Naive thymus-derived CD4-positive, alpha-beta T cell (primary cell): ENCODE data around the gene MICA. TPM values are rescaled to one million over a fixed set of nuclear protein-coding genes. Genes with fewer than 3 reads are reported as not detected.
"Not testable (repeated sequence)": the region's sequence is repeated elsewhere in the genome, so short reads cannot be mapped to it uniquely, and the experiment has no call there.

Source experiments
- ATAC-seq: fragments of 150-1000 bp; cut with Tn5 transposase; 2 replicates; pipeline ENCODE4 v1.10.0; 2021; ENCODE audit warnings: mild to moderate bottlenecking, moderate library complexity
- CTCF ChIA-PET: fragments of 350-600 bp; sonication (Branson Sonifier 250); formaldehyde crosslinking; loops from one replicate; lab custom pipeline; 2021; ENCODE audit warnings: antibody characterized with exemption; lab: Charles Lee
- POLR2A ChIA-PET: fragments of 350-600 bp; sonication (Branson Sonifier 250); formaldehyde crosslinking; loops from one replicate; lab custom pipeline; 2021; ENCODE audit warnings: antibody characterized with exemption, inconsistent platforms; lab: Charles Lee
- DNase-seq, 9 donors: peaks; one replicate each; pipeline versions ENCODE4 v3.0.0 to v3.0.0-alpha.2; 2020 to 2022; ENCODE audit warnings: mixed read lengths in 1 of 9
- H3K27ac ChIP-seq: one replicate; pipeline ENCODE4 v1.7.0; 2013; ENCODE audit warnings: mild to moderate bottlenecking, low read depth, low read length, moderate library complexity
- H3K27me3 ChIP-seq, 2 donors: one replicate each; pipeline ENCODE4 v1.7.0; 2013; ENCODE audit warnings: low read length in 2 of 2, mild to moderate bottlenecking in 2 of 2, moderate library complexity in 2 of 2; ENCODE audit not compliant: control insufficient read depth in 2 of 2, insufficient read depth in 2 of 2
- H3K36me3 ChIP-seq, 3 experiments: 1 replicate in 2 of 3; 2 replicates in 1 of 3; pipeline ENCODE4 v1.7.0; 2013; ENCODE audit warnings: low read length in 3 of 3, mild to moderate bottlenecking in 3 of 3, moderate library complexity in 1 of 3; ENCODE audit not compliant: insufficient read depth in 3 of 3, control insufficient read depth in 2 of 3
- H3K4me1 ChIP-seq, 2 donors: one replicate each; pipeline ENCODE4 v1.7.0; 2013; ENCODE audit warnings: low read length in 2 of 2, mild to moderate bottlenecking in 2 of 2, moderate library complexity in 1 of 2; ENCODE audit not compliant: control insufficient read depth in 2 of 2, insufficient read depth in 2 of 2
- H3K4me3 ChIP-seq: 2 replicates; pipeline ENCODE4 v1.7.0; 2013; ENCODE audit warnings: mild to moderate bottlenecking, low read length
- H3K9me3 ChIP-seq, 3 experiments: 1 replicate in 2 of 3; 2 replicates in 1 of 3; pipeline ENCODE4 v1.7.0; 2013; ENCODE audit warnings: low read length in 3 of 3; ENCODE audit not compliant: control insufficient read depth in 2 of 3
- H3K27ac Mint-ChIP-seq, 9 donors: one replicate each; pipeline ENCODE4 v1.8.0; 2020 to 2022; ENCODE audit warnings: mixed read lengths in 9 of 9, mild to moderate bottlenecking in 8 of 9, moderate library complexity in 5 of 9, inconsistent platforms in 2 of 9
- H3K27me3 Mint-ChIP-seq, 5 donors: one replicate each; pipeline ENCODE4 v1.8.0; 2021 to 2022; ENCODE audit warnings: mixed read lengths in 5 of 5, mild to moderate bottlenecking in 1 of 5
- H3K36me3 Mint-ChIP-seq, 5 donors: one replicate each; pipeline ENCODE4 v1.8.0; 2020 to 2022; ENCODE audit warnings: mixed read lengths in 5 of 5, mild to moderate bottlenecking in 3 of 5, inconsistent platforms in 1 of 5
- H3K4me1 Mint-ChIP-seq, 7 donors: one replicate each; pipeline ENCODE4 v1.8.0; 2020 to 2022; ENCODE audit warnings: mixed read lengths in 7 of 7, mild to moderate bottlenecking in 3 of 7, inconsistent platforms in 1 of 7
- H3K4me3 Mint-ChIP-seq, 10 donors: one replicate each; pipeline ENCODE4 v1.8.0; 2020 to 2022; ENCODE audit warnings: mild to moderate bottlenecking in 10 of 10, mixed read lengths in 10 of 10, moderate library complexity in 6 of 10, inconsistent platforms in 2 of 10
- H3K9me3 Mint-ChIP-seq, 11 donors: one replicate each; pipeline ENCODE4 v1.8.0; 2020 to 2022; ENCODE audit warnings: mixed read lengths in 11 of 11, mild to moderate bottlenecking in 4 of 11, inconsistent platforms in 1 of 11, moderate library complexity in 1 of 11
- intact Hi-C, 2 donors: fragments of 100-400 bp; cut with micrococcal nuclease; formaldehyde crosslinking; loops; one replicate each; pipeline ENCODE4 v1.15.1; 2023
- polyA plus RNA-seq, 2 donors: library from polyadenylated mRNA; unstranded; fragments of 300-500 nt; fragmentation: Illumina TruSeq; gene quantifications; one replicate each; pipeline ENCODE4 v1.2.3, GENCODE V29; 2021
- total RNA-seq, 6 experiments: library from RNA in 5 of 6; stranded (reverse) in 5 of 6; gene quantifications; 1 replicate in 5 of 6; 2 replicates in 1 of 6; pipeline ENCODE4 v1.2.3 and lab custom pipeline; 2021 to 2026

The MICA gene
- total and polyA plus RNA-seq, 7 experiments from 2014 or later, result 4.3 to 17.4 (median 13.8) TPM

DNA sequence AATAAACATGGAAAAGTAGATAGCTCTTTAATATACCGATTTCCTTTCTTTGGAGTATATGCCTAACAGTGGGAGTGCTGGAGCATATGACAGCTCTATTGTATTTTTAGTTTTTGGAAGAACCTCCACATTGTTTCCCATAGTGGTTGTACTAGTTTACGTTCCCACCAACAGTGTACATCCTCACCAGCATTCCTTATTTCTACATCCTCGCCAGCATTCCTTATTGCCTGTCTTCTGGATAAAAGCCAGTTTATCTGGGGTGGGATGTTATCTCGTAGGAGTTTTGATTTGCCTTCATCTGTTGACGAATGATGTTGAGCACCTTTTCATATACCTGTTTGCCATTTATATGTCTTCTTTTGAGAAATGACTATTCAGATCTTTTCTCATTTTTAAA, 2.6 kb downstream of the MICA start:
- H3K36me3 Mint-ChIP-seq, result peaks cover 0 to 14% (median 0%) of the 10 kb centered on the region in 5 donors
- H3K36me3 ChIP-seq, result peaks cover 0 to 13% (median 0%) of the 10 kb centered on the region in 3 experiments
- H3K27ac ChIP-seq, result no peak overlapping the region
- ATAC-seq (no peak), DNase-seq (no peak)
- POLR2A ChIA-PET, result interaction anchor here (0.6 kb wide), 1 partner anchor 144 kb away, joined by 3 read pairs; no protein-coding TSS in a partner anchor
- no peaks in the 10 kb centered on the region for H3K9me3 ChIP-seq
- no peak overlapping the region for H3K4me3 ChIP-seq
- CTCF ChIA-PET, result interaction anchor here (1.1 to 1.9 kb wide), 2 partner anchors 36 to 40 kb away, joined by 3 to 6 read pairs; no protein-coding TSS in a partner anchor
- H3K27ac Mint-ChIP-seq, result peak overlapping the region in 8 of 9 donors; percentile 5 to 71 (median 24)
- peak overlapping the region in 8 of 10 donors; percentile 25 to 60 (median 39) for H3K4me3 Mint-ChIP-seq
- no peaks in the 10 kb centered on the region for H3K27me3 ChIP-seq
- peaks cover 17 to 19% of the 10 kb centered on the region in 2 donors for H3K4me1 ChIP-seq
- H3K4me1 Mint-ChIP-seq, result peaks cover 64 to 86% (median 73%) of the 10 kb centered on the region in 7 donors
- H3K9me3 Mint-ChIP-seq, result no peaks in the 10 kb centered on the region
- intact Hi-C loops, result loop anchor here in 1 of 2 donors (10.0 kb wide), 1 partner anchor 429 kb away; no protein-coding TSS in a partner anchor
- no peaks in the 10 kb centered on the region for H3K27me3 Mint-ChIP-seq

DNA sequence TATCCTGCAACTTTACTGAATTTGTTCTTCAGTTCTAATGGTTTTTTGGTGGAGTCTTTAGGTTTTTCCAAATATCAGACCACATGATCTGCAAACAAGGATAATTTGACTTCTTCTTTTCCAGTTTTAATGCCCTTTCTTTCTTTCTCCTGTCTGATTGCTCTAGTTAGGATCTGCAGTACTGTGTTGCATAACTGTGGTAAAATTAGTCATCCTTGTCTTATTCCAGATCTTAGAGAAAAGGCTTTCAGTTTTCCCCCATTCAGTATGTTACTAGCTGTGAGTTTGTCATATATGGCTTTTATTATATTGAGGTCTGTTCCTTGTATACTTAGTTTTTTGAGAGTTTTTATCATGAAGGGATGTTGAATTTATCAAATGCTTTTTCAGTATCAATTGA, 4.3 kb downstream of the MICA start:
- H3K4me1 Mint-ChIP-seq, result peaks cover 47 to 69% (median 58%) of the 10 kb centered on the region in 7 donors
- ATAC-seq (no peak), DNase-seq (no peak)
- peak overlapping the region in 2 of 10 donors; percentile 18 to 48 for H3K4me3 Mint-ChIP-seq
- no peaks in the 10 kb centered on the region for H3K27me3 Mint-ChIP-seq
- H3K27ac ChIP-seq, result no peak overlapping the region
- POLR2A ChIA-PET, result no interaction called here
- no peak overlapping the region for H3K4me3 ChIP-seq
- H3K4me1 ChIP-seq, result peaks cover 5 to 8% of the 10 kb centered on the region in 2 donors
- CTCF ChIA-PET, result no interaction called here
- no peaks in the 10 kb centered on the region for H3K9me3 ChIP-seq
- intact Hi-C loops, result loop anchor here in 1 of 2 donors (10.0 kb wide), 1 partner anchor 427 kb away; no protein-coding TSS in a partner anchor
- H3K9me3 Mint-ChIP-seq, result no peaks in the 10 kb centered on the region
- H3K36me3 Mint-ChIP-seq, result peaks cover 0 to 14% (median 0%) of the 10 kb centered on the region in 5 donors
- no peaks in the 10 kb centered on the region for H3K27me3 ChIP-seq
- peak overlapping the region in 7 of 9 donors; percentile 3 to 71 (median 44) for H3K27ac Mint-ChIP-seq
- peaks cover 4 to 30% (median 6%) of the 10 kb centered on the region in 3 experiments for H3K36me3 ChIP-seq

DNA sequence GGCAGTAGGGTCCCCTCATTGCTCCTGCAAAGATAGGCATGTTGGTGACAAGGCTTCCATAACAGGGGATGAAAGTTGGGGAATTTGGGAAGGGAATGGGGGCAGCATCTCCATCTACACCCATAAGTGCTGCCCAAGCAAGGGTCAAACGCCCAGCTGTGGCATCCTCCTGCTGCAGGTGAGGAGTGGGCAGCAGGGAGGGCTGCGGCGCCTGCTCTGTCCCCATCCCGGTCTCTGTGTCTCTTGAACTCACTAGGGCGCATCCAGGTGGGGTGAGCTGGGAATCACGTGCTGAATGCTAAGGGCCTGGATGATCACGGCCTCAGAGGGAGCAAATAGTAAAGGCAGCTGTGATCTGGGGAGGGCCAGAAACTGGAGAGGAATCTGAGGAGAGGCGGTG, 9.1 kb downstream of the MICA start:
- POLR2A ChIA-PET, result interaction anchor here (1.7 kb wide), 1 partner anchor 9 kb away, joined by 5 read pairs; the partner anchor contains the start of gene MICA
- Mint-ChIP-seq H3K36me3 (peaks cover 5 to 33% (median 16%) of the 10 kb centered on the region in 5 donors), H3K27ac (peak overlapping the region in 2 of 9 donors; percentile 31 to 74), H3K9me3 (peaks cover 0 to 5% (median 0%) of the 10 kb centered on the region in 11 donors), H3K4me1 (peaks cover 18 to 27% (median 23%) of the 10 kb centered on the region in 7 donors), H3K4me3 (no peak overlapping the region), H3K27me3 (no peaks in the 10 kb centered on the region)
- intact Hi-C loops, result no loop called here
- no peaks in the 10 kb centered on the region for H3K9me3 ChIP-seq
- ATAC-seq (no peak), DNase-seq (no peak)
- no peaks in the 10 kb centered on the region for H3K4me1 ChIP-seq
- H3K36me3 ChIP-seq, result peaks cover 15 to 60% (median 15%) of the 10 kb centered on the region in 3 experiments
- no peaks in the 10 kb centered on the region for H3K27me3 ChIP-seq
- H3K27ac ChIP-seq, result no peak overlapping the region
- CTCF ChIA-PET, result no interaction called here
- no peak overlapping the region for H3K4me3 ChIP-seq

DNA sequence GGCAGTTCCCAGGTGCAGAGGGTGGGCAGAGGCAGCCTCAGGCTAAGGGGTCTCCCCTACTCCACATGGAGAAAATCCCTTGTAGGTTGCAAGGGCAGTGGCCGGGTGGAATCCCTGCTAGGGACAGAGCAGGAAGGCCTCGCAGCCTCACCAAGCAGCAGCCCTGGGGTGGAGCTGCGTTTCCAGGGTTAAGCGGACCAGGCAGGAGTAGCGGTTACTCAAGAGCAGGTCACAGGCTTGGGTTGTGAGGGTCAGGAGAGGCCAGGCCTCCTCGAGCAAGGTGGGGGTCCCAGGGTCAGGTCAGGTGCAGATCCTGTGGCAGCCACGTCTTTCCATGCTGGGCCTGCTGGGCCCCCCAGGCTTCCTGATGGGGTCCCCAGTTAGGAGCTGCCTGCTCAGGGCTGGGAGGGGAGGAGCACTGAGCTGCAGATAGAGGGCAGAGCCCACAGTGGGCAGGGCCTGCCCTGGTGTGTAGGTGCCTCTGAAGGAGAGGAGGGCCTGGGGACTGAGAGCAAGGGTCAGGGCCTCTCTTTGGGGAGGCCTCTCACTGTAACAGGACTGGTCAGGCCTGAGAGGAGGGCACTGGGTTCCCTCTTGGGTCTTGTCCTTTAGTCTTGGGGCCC, 10.9 kb downstream of the MICA start:
- intact Hi-C loops, H3K27ac ChIP-seq, H3K9me3 ChIP-seq, ATAC-seq, H3K4me1 ChIP-seq, H3K9me3 Mint-ChIP-seq, DNase-seq, CTCF ChIA-PET, H3K4me3 Mint-ChIP-seq, H3K27me3 ChIP-seq, H3K27me3 Mint-ChIP-seq, H3K4me3 ChIP-seq: not testable (repeated sequence)
- H3K36me3 Mint-ChIP-seq, result peaks cover 5 to 37% (median 17%) of the 10 kb centered on the region in 5 donors
- peak overlapping the region in 1 of 9 donors; percentile 39 for H3K27ac Mint-ChIP-seq
- H3K4me1 Mint-ChIP-seq, result peaks cover 4 to 13% (median 10%) of the 10 kb centered on the region in 7 donors
- POLR2A ChIA-PET, result interaction anchor here (1.7 kb wide), 1 partner anchor 11 kb away, joined by 5 read pairs; the partner anchor contains the start of gene MICA
- H3K36me3 ChIP-seq, result peaks cover 15 to 60% (median 15%) of the 10 kb centered on the region in 3 experiments

DNA sequence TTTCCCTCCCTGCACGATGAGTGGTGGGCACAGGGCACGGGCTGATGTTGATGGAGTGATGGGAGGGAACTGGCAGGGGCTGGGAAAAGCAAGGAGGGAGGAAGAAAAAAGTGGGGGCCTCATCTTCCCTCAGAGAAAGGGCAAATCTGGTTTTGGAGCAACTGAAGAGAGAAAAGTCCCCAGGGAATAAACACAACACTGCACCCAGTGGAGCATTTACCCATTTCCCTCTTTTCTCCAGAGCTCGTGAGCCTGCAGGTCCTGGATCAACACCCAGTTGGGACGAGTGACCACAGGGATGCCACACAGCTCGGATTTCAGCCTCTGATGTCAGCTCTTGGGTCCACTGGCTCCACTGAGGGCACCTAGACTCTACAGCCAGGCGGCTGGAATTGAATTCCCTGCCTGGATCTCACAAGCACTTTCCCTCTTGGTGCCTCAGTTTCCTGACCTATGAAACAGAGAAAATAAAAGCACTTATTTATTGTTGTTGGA, 11.4 kb downstream of the MICA start:
- H3K36me3 Mint-ChIP-seq, result peaks cover 5 to 31% (median 17%) of the 10 kb centered on the region in 5 donors

DNA sequence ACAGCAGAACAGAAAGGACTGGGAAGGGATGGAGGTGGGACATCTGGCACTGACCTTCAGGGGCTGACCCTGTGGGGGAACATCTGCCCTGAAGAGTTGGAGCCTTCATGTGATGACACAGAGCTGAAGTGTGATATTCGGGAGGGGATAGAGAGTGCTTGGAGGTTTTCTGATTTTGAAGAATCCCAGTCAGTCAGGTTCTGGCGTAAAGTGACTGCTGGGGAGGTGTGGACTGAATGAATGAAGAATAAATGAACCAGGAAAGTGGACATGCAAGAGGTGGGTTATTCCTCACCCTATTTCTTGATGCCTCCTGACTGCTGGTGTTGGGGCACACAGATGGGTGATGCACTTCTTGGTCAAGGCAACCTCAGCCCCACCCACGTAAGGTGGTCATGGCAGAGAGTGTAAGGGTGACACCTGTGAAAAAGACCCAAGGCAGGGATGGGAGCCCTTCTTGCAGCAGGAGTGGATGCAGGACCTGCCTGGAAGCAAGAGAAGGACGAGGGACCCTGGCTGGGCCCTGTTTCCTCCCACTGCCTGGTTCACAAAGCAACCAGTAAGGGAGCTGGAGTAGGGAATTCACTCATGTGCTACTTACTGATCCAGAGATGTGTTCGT, 13.1 kb downstream of the MICA start:
- H3K27ac Mint-ChIP-seq, result peak overlapping the region in 6 of 9 donors; percentile 34 to 69 (median 42)
- intact Hi-C loops, result no loop called here
- H3K9me3 ChIP-seq, result no peaks in the 10 kb centered on the region
- CTCF ChIA-PET, result no interaction called here
- H3K27ac ChIP-seq, result no peak overlapping the region
- H3K36me3 Mint-ChIP-seq, result peaks cover 5 to 30% (median 17%) of the 10 kb centered on the region in 5 donors
- H3K27me3 ChIP-seq, result no peaks in the 10 kb centered on the region
- peaks cover 0 to 5% (median 0%) of the 10 kb centered on the region in 11 donors for H3K9me3 Mint-ChIP-seq
- peaks cover 0 to 4% (median 0%) of the 10 kb centered on the region in 7 donors for H3K4me1 Mint-ChIP-seq
- H3K27me3 Mint-ChIP-seq, result no peaks in the 10 kb centered on the region
- DNase-seq (no peak), ATAC-seq (no peak)
- no peak overlapping the region for H3K4me3 ChIP-seq
- H3K4me3 Mint-ChIP-seq, result no peak overlapping the region
- peaks cover 14 to 43% (median 15%) of the 10 kb centered on the region in 3 experiments for H3K36me3 ChIP-seq
- POLR2A ChIA-PET, result interaction anchor here (0.5 kb wide), 1 partner anchor 380 kb away, joined by 3 read pairs; no protein-coding TSS in a partner anchor
- no peaks in the 10 kb centered on the region for H3K4me1 ChIP-seq

More for the DNA sequence above, 11.4 kb downstream of the MICA start:
- POLR2A ChIA-PET, result no interaction called here
- CTCF ChIA-PET, result no interaction called here
- ATAC-seq (no peak), DNase-seq (no peak)
- Histone ChIP-seq H3K27ac (no peak overlapping the region), H3K36me3 (peaks cover 15 to 59% (median 15%) of the 10 kb centered on the region in 3 experiments), H3K9me3 (no peaks in the 10 kb centered on the region), H3K4me1 (no peaks in the 10 kb centered on the region), H3K27me3 (no peaks in the 10 kb centered on the region), H3K4me3 (no peak overlapping the region)
- peaks cover 0 to 7% (median 4%) of the 10 kb centered on the region in 7 donors for H3K4me1 Mint-ChIP-seq
- H3K27ac Mint-ChIP-seq, result peak overlapping the region in 3 of 9 donors; percentile 21 to 39 (median 30)
- H3K4me3 Mint-ChIP-seq, result no peak overlapping the region
- H3K9me3 Mint-ChIP-seq, result peaks cover 0 to 5% (median 0%) of the 10 kb centered on the region in 11 donors
- intact Hi-C loops, result no loop called here
- no peaks in the 10 kb centered on the region for H3K27me3 Mint-ChIP-seq
